HG03159 (cell line): ENCODE results near the gene ADAMTS5.

Experiments
- ATAC-seq: cut with Tn5 transposase; IDR thresholded peaks from one replicate; pipeline ENCODE4 v1.9.1; 2021; ENCODE audit warnings: mild to moderate bottlenecking, moderate library complexity; ENCODE audit not compliant: unreplicated experiment

The ADAMTS5 gene

DNA sequence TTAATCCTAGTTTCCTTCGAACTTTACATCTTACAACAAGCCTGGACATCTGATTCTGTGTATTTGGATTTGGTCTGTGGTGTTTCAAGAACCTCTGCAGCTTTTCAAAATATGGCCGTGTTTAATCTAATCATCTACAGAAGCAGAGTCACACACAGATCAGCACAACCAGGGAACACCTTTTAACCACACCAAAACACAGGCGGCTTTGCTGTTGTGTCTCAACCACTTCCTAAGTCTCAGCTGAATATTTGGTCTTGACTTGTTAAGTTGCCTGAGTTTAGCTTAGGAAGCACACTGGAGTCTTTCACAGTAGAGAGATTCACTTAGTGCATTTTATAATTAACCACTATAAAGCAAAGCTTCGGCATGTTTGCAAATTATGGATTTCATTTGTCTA, 17.1 kb downstream of the ADAMTS5 start:
- no peak for ATAC-seq

DNA sequence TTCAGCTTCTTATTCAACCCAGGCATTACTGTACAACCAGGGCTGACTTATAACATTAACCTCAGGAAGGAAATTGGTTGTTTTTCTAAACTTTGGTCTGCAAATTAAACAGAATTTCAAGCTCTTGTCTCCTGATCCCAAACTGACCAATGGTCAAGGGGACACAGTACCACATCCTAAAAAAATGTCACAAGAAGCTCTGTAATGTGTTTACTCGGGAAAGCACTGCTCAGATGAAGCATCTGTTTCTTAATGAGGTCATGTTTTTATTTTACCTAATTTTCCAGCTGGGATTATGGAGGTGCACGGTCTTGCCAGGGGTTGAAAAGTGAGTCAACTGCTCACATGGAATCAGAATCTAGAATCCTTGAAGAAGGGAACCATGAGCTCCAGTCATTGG, 18.7 kb downstream of the ADAMTS5 start:
- ATAC-seq, result no peak

- ATAC-seq, result no peak
Observed at GRCh38 chr21:26946744-26947446, 20.0 kb downstream of the ADAMTS5 start.

DNA sequence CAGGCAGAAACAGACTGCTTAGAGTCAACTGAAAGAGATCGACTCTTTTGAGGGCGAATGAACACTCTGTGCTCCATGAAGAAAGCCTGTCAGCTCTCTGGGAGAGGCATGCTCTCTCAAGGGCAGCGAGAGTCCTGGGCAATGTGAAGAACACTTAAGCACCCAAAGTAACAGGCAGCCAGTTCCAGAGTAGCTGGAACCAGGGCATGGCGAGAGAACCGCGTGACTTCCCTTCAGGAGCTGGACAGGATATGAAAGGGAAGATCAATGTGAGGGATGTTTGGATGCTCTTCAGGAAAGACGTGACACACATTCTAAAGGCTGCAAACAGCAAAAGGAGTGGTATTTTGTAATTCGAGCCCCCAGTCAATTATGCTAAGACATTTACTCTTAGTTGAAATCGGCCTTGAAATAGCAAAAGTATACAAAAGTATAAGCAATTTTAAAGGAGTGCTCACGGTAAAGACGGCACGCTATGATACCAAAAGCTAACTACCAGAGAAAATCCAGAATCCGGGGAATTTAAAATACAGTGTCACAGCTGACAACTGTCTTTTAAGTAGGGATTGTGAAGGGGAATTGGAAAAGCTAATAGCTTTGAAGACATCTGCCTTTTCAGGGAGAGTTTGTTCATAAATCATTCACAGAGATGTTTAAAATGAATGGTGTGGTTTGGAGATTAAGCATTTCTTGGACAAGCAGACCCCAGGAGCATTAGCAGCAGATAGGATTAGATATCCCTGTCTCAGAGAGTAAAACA, 20.8 kb downstream of the ADAMTS5 start:
- no peak for ATAC-seq

DNA sequence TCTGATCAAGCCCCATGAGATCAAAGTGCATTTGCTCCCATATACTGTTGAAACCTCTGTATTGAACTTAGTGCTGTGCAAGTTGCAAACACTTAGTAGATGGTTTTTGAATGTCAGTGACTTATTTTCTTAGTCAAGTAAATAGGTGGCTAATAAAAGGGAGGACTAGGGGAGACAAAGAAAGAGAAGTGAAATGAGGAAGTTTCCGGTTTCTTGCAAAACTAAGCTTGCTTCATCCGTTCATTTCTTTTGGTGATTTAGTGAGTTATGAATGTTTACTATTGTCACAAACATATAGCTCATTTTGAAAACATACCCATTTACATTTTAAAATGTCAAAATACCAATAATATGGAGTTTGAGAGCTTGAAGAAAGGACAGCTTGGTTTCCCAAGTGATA, 23.0 kb downstream of the ADAMTS5 start:
- ATAC-seq, result no peak

DNA sequence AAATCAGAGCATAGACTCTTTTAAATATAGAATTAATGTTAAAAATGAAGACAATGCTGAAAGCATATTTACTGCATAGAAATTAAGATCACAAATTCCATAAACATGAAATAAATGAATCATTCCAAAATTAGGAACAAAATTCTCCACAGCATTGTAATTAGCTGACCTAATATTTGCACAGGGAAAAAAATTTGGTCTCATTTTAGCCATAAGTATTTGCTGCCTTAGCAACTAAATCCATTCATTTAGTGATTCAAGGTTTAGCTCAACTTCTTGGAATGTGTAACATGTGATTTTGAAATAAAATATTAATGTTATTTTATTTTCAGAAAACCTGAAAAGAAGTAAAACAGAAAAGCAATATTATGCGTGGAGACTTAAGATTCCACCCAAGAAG, 25.5 kb downstream of the ADAMTS5 start:
- ATAC-seq, result no peak

GRCh38 chr21:26939601-26940111, 27.2 kb downstream of the ADAMTS5 start:
- ATAC-seq, result no peak

GRCh38 chr21:26936641-26937040, 30.2 kb downstream of the ADAMTS5 start:
- no peak for ATAC-seq

- ATAC-seq, result no peak
Observed at GRCh38 chr21:26935977-26936376, 30.9 kb downstream of the ADAMTS5 start.

DNA sequence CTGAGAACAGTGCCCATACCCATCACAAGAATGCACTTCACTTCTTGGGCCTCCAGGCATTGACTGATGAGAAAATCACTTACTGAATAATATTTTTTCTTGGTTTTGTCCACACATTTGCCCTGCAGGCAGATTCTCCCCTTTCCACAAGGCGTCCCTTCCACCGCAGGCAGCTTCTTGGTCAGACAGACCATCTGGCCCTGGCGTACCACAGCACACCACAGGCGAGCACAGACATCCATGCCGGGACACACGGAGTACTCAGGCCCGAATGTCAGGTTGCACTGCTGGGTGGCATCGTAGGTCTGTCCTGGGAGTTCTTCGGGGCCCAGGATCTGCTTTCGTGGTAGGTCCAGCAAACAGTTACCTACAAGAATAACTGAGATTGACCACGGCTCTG, 32.5 kb downstream of the ADAMTS5 start:
- ATAC-seq, result no peak

DNA sequence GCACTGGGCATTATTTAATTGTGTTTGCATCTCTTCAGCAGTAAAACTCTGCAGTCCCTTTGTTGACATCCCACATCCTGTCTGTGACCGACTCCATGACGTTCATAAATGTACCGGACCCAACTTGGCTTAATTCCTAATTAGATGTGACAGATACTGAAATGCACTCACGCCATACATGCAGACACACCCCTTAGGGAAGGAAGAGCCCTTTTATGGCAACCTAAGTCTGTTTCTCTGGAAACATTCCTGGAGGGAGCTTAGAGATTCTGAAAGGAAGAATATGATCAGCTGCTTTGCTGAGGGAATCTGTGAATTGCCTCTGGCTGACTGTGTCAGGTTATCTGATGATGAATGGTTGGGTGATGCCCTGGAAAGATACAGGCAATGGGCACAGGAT, 33.4 kb downstream of the ADAMTS5 start:
- no peak for ATAC-seq

GRCh38 chr21:26925636-26926035, 41.3 kb downstream of the ADAMTS5 start:
- ATAC-seq, result no peak

GRCh38 chr21:26925122-26925521, 41.8 kb downstream of the ADAMTS5 start:
- ATAC-seq, result no peak

DNA sequence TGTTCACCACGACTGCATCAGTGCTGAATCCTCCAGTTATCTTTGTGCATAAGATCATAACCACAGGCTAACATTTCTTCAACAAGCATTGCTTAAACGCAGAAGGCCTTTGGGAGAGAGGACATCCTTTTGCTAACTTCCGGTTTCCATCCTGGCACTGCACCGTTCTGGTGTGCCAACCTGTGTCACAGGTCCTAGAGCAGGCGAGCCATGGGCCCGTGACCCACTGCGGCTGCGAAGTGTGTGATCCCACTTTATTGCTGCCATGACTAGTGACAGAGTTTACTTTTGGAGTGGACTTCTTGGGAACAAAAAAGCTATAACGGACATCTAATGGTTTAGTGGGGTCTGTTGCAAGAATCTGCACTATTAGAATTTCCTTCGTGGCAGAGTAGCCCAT, 42.9 kb downstream of the ADAMTS5 start:
- ATAC-seq, result no peak

GRCh38 chr21:26920055-26920454, 46.8 kb downstream of the ADAMTS5 start:
- no peak for ATAC-seq

DNA sequence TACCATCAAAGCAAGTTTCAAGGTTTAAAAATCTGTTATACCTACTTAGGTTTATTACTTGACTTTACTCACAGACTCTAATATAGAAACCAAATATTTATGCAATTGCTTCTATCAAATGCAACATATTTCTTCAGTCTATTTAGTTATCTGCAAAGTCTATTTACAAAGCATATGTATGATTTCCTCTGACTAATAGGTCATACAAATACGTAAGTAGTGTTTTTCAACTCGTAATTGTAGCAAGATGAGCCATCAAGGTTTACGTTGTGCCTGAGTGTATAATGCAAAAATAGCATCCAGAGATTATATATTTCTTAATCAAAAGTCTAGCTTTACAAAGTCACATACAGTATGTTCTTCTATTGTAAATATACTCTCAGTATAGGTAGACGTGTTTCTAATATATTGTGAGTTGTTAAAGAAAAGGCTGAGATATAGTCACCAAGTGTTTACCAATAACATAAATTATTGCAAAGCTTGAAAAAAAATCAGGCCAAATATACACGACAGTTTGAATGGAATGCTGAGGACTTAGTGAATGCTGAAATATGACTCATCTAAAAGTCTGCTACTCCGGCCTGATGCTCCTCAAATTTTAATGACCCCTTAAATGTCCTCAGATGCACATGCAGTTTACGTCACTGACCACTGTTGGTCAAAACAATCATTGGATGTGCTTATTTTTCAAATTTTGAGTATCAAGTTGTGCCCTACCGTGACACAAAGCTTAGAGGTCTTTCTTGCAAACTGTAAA, 48.4 kb downstream of the ADAMTS5 start:
- ATAC-seq, result no peak

DNA sequence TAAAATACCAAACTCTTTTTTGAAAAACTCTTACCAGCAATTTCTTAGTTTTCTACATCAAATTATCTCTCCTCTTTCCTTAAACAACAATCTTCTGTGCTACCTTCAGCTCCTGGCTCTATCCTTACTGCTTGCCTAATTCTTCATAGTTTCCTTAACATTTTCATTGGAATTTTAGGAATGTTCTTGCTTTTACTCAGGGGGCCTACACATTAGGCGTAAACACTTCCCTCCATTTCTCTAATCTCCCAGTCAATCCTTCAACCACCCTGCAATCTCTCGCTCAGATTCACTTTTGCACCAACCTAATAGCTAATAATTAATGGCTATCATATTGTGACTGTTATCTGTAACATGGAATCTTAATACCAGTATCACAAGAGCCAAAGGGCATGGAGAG, 50.1 kb downstream of the ADAMTS5 start:
- no peak for ATAC-seq

GRCh38 chr21:26914557-26914956, 52.3 kb downstream of the ADAMTS5 start:
- no peak for ATAC-seq

DNA sequence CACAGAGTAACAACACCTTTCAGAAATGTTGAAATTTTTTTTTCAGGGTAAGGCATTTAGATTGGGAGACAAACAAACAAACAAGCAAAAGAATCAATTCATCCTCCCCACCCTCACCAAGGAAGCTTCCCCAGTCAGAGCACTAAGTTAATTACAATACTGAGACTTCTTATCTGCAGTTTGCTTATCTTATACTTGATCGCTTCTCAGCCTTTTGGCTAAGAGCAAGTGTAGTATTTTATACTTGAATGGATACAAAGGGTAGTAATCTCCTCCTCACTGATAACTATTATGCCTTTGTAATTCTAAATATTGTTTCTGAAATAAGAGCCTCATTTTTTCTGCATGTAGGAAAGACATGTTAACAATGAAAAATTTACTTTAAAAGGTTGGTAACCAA, 54.4 kb downstream of the ADAMTS5 start:
- no peak for ATAC-seq

- no peak for ATAC-seq
Observed at GRCh38 chr21:26909972-26910371, 56.9 kb downstream of the ADAMTS5 start.

- no peak for ATAC-seq
Observed at GRCh38 chr21:26900980-26901379, 65.9 kb downstream of the ADAMTS5 start.

GRCh38 chr21:26892151-26892550, 74.7 kb downstream of the ADAMTS5 start:
- ATAC-seq, result no peak
